Measurements from ENCODE around the gene P2RY14. TPM values are rescaled to one million over a fixed set of nuclear protein-coding genes. Genes with fewer than 3 reads are reported as not detected.

The P2RY14 gene
- total RNA-seq, 2 experiments from 2014 or later = 0.60 to 0.63 TPM

DNA sequence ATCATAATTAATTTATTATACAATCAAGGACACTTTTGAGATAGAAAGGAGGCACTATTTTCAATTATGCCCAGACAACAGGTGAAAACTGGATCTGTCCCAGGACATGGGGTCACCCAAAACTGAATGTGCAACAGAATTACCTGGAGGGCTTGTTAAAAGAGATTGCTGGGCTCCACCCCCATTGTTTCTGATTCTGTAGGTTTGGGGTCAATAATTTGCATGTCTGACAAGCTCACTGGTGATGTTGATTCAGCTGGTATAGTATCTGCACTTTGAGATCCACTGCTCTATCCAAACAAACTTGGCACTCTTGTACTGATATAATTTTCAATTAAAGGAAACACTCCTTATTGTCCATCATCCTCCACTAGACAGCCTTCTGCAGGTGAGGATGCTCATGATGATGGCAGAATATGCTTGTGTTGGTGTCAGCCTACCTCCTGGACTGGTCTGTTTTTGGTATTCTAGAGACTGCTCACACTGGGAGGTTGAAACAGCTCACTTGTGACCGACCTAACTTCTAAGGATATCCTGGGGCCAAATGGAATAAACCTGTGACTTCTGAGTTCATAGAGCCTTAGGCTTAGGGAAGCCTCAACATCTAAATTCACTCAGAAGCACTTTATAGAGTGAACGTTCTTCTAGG lies 2.2 kb downstream of the P2RY14 start:
- ChIA-PET CTCF (interaction anchor here (1.4 to 9.6 kb wide), 4 partner anchors 14 to 130 kb away, joined by 3 to 408 read pairs (median 94); no protein-coding TSS in a partner anchor), POLR2A (interaction anchor here (0.9 to 1.7 kb wide), 4 partner anchors 48 to 105 kb away, joined by 3 to 5 read pairs (median 4); no protein-coding TSS in a partner anchor)
- H3K36me3 Mint-ChIP-seq (ENCODE audit: low read depth) = peaks cover 3% of the 10 kb centered on the region
- DNase-seq = no peak
- H3K4me1 Mint-ChIP-seq (ENCODE audit: low read depth) = peaks cover 69% of the 10 kb centered on the region
- peak overlapping the region; percentile 76 for H3K27ac Mint-ChIP-seq
- H3K27me3 Mint-ChIP-seq (ENCODE audit: low read depth) = no peaks in the 10 kb centered on the region
- peak; percentile 21 for ATAC-seq
- H3K9me3 Mint-ChIP-seq (ENCODE audit: insufficient read depth) = no peaks in the 10 kb centered on the region
- H3K4me3 Mint-ChIP-seq = peak overlapping the region; percentile 59

- peaks cover 71% of the 10 kb centered on the region for H3K4me1 Mint-ChIP-seq (ENCODE audit: low read depth)
- no peak for DNase-seq
- H3K36me3 Mint-ChIP-seq (ENCODE audit: low read depth) = peaks cover 3% of the 10 kb centered on the region
- H3K27ac Mint-ChIP-seq = no peak overlapping the region
- H3K9me3 Mint-ChIP-seq (ENCODE audit: insufficient read depth) = no peaks in the 10 kb centered on the region
- no peaks in the 10 kb centered on the region for H3K27me3 Mint-ChIP-seq (ENCODE audit: low read depth)
- ChIA-PET CTCF (interaction anchor here (1.4 to 9.6 kb wide), 3 partner anchors 13 to 105 kb away, joined by 3 to 408 read pairs (median 185); no protein-coding TSS in a partner anchor), POLR2A (interaction anchor here (1.1 to 1.7 kb wide), 2 partner anchors 48 to 104 kb away, joined by 4 to 5 read pairs; no protein-coding TSS in a partner anchor)
- no peak for ATAC-seq
- no peak overlapping the region for H3K4me3 Mint-ChIP-seq
Measured at GRCh38 chr3:151275091-151275490, 3.3 kb downstream of the P2RY14 start.

DNA sequence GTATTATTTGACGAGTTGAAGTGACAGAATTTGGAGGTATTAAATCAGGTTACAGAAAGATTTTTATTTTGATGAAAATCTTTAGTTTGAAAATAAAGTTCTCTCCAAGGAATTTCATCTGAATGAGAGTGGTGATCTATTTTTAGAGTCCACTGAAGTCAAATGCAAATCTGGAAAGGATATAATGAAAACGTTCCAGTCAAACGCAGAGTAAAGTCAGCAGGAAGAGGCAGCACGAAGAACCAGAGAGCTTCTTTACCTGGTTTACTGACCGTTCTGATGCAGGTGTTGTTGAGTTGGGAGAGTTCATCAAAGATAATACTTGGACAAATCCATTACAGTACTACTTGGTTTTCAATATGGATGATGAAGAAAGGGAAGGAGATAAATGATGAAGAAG lies 8.7 kb downstream of the P2RY14 start:
- Mint-ChIP-seq H3K4me1 (ENCODE audit: low read depth) (peaks cover 59% of the 10 kb centered on the region), H3K9me3 (ENCODE audit: insufficient read depth) (peaks cover 5% of the 10 kb centered on the region), H3K36me3 (ENCODE audit: low read depth) (peaks cover 9% of the 10 kb centered on the region), H3K27ac (peak overlapping the region; percentile 31), H3K27me3 (ENCODE audit: low read depth) (no peaks in the 10 kb centered on the region), H3K4me3 (no peak overlapping the region)
- ATAC-seq = no peak
- no peak for DNase-seq
- POLR2A ChIA-PET = no interaction called here
- CTCF ChIA-PET = interaction anchor here (1.0 to 5.2 kb wide), 2 partner anchors 10 to 42 kb away, joined by 5 to 40 read pairs; partner anchors contain the start of gene P2RY14

GRCh38 chr3:151268267-151269235 lies 9.8 kb downstream of the P2RY14 start:
- Mint-ChIP-seq H3K27ac (peak overlapping the region; percentile 82), H3K9me3 (ENCODE audit: insufficient read depth) (peaks cover 5% of the 10 kb centered on the region), H3K27me3 (ENCODE audit: low read depth) (no peaks in the 10 kb centered on the region), H3K36me3 (ENCODE audit: low read depth) (peaks cover 9% of the 10 kb centered on the region), H3K4me1 (ENCODE audit: low read depth) (peaks cover 51% of the 10 kb centered on the region), H3K4me3 (peak overlapping the region; percentile 41)
- CTCF ChIA-PET = interaction anchor here (0.7 to 5.2 kb wide), 18 partner anchors 11 to 1454 kb away, joined by 3 to 62 read pairs (median 4); partner anchors contain the start of genes P2RY13 and P2RY14
- POLR2A ChIA-PET = interaction anchor here (0.7 to 1.2 kb wide), 6 partner anchors 10 to 992 kb away, joined by 3 to 6 read pairs (median 4); partner anchors contain the start of gene P2RY14
- ATAC-seq (peak; percentile 88), DNase-seq (peak; percentile 87)

GRCh38 chr3:151267066-151267465 lies 11.3 kb downstream of the P2RY14 start:
- Mint-ChIP-seq H3K4me3 (no peak overlapping the region), H3K9me3 (ENCODE audit: insufficient read depth) (peaks cover 5% of the 10 kb centered on the region), H3K27me3 (ENCODE audit: low read depth) (no peaks in the 10 kb centered on the region), H3K36me3 (ENCODE audit: low read depth) (peaks cover 6% of the 10 kb centered on the region), H3K27ac (no peak overlapping the region), H3K4me1 (ENCODE audit: low read depth) (peaks cover 49% of the 10 kb centered on the region)
- no peak for DNase-seq
- no peak for ATAC-seq
- ChIA-PET CTCF (interaction anchor here (0.9 to 5.2 kb wide), 11 partner anchors 12 to 110 kb away, joined by 3 to 62 read pairs (median 8); partner anchors contain the start of genes P2RY13 and P2RY14), POLR2A (no interaction called here)

DNA sequence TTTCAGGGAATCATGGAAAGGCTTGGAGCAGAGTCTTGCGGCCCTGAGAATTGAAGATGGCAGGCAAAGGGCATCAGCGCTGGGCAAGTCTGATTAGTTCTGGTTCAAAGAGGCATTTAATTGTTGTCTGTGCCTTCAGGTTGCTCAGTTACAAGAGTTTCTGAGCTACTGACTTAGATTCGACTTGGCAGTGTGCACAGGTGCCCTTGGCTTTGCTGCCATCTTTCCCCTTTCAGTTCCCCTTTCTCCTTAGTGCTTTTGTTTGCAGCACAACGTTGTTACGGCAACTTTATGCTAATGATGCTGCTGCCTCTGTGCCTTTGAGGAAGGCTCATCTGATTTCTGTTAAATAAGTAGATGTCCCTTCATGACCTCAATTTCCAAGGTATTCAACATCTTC lies 12.5 kb downstream of the P2RY14 start:
- H3K4me1 Mint-ChIP-seq (ENCODE audit: low read depth) = peaks cover 38% of the 10 kb centered on the region
- no peaks in the 10 kb centered on the region for H3K27me3 Mint-ChIP-seq (ENCODE audit: low read depth)
- DNase-seq = no peak
- POLR2A ChIA-PET = no interaction called here
- CTCF ChIA-PET = interaction anchor here (1.9 to 5.2 kb wide), 3 partner anchors 13 to 38 kb away, joined by 5 to 62 read pairs (median 40); partner anchors contain the start of gene P2RY14
- no peak overlapping the region for H3K27ac Mint-ChIP-seq
- H3K4me3 Mint-ChIP-seq = no peak overlapping the region
- H3K36me3 Mint-ChIP-seq (ENCODE audit: low read depth) = peaks cover 6% of the 10 kb centered on the region
- no peak for ATAC-seq
- peaks cover 5% of the 10 kb centered on the region for H3K9me3 Mint-ChIP-seq (ENCODE audit: insufficient read depth)

DNA sequence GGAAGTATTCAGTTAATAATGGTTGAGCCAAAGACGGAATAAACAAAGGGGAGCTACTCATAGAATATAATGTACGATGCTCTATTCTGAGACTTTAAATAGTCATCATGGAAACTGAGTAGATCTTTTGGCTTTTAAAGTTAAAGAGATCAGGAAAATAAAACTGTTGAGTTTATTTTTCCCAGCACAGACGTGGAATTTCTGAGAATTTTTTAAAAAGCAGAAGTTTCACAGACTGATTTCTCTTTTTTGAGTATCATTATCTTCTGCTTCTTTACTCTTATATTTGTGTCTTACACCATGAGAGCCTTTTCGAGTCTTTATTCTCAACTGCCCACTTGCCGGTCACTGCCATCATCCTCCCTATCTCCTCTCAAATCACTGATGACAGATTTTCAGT lies 13.2 kb downstream of the P2RY14 start:
- H3K27ac Mint-ChIP-seq = no peak overlapping the region
- no peak overlapping the region for H3K4me3 Mint-ChIP-seq
- H3K4me1 Mint-ChIP-seq (ENCODE audit: low read depth) = peaks cover 34% of the 10 kb centered on the region
- no peak for DNase-seq
- POLR2A ChIA-PET = no interaction called here
- H3K36me3 Mint-ChIP-seq (ENCODE audit: low read depth) = peaks cover 6% of the 10 kb centered on the region
- H3K27me3 Mint-ChIP-seq (ENCODE audit: low read depth) = no peaks in the 10 kb centered on the region
- CTCF ChIA-PET = interaction anchor here (1.3 to 5.2 kb wide), 4 partner anchors 14 to 37 kb away, joined by 3 to 40 read pairs (median 4); partner anchors contain the start of gene P2RY14
- ATAC-seq = no peak
- H3K9me3 Mint-ChIP-seq (ENCODE audit: insufficient read depth) = peaks cover 5% of the 10 kb centered on the region

- CTCF ChIA-PET = interaction anchor here (1.3 to 2.5 kb wide), 6 partner anchors 10 to 97 kb away, joined by 3 to 9 read pairs (median 4); no protein-coding TSS in a partner anchor
- H3K9me3 Mint-ChIP-seq (ENCODE audit: insufficient read depth) = peaks cover 4% of the 10 kb centered on the region
- peaks cover 6% of the 10 kb centered on the region for H3K36me3 Mint-ChIP-seq (ENCODE audit: low read depth)
- peaks cover 29% of the 10 kb centered on the region for H3K4me1 Mint-ChIP-seq (ENCODE audit: low read depth)
- POLR2A ChIA-PET = no interaction called here
- DNase-seq (no peak), ATAC-seq (no peak)
- H3K27me3 Mint-ChIP-seq (ENCODE audit: low read depth) = no peaks in the 10 kb centered on the region
- no peak overlapping the region for H3K27ac Mint-ChIP-seq
- no peak overlapping the region for H3K4me3 Mint-ChIP-seq
Measured at GRCh38 chr3:151264605-151265004, 13.7 kb downstream of the P2RY14 start.

DNA sequence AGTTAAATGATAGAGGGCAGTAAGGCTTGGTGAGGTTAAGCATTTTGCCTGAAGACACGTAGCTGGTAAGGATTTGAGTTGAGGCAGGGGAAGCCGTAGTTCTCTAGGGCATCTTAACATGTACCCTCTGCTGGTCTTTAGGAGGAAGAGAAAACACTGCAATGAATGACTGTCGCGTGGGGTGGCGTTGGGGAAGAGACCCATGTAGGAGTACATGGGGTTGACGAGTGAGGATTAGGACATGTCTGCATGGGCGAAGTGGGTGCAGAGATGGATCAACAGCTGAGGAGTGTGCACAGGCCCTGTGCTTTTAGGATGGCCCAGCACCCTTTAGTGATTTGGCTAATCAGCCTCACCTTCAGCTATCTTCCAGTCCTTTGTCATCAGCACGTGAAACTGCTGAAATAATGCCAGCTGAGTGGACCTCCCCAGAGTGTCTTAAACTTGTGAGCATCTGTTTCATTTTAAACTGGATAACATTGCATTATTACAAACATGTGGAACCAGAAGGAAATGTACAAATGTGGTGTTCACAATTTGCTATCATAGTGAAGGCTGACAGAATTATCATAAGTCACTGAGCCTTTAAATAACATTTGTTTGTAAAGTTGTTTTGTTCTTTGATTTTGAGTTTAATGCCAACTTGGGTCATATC lies 15.3 kb downstream of the P2RY14 start:
- Mint-ChIP-seq H3K9me3 (ENCODE audit: insufficient read depth) (no peaks in the 10 kb centered on the region), H3K4me1 (ENCODE audit: low read depth) (peaks cover 14% of the 10 kb centered on the region), H3K27ac (no peak overlapping the region), H3K27me3 (ENCODE audit: low read depth) (peaks cover 6% of the 10 kb centered on the region), H3K36me3 (ENCODE audit: low read depth) (peaks cover 4% of the 10 kb centered on the region), H3K4me3 (no peak overlapping the region)
- DNase-seq (no peak), ATAC-seq (no peak)
- ChIA-PET CTCF (interaction anchor here (1.5 to 2.5 kb wide), 3 partner anchors 9 to 95 kb away, joined by 4 to 9 read pairs (median 4); no protein-coding TSS in a partner anchor), POLR2A (no interaction called here)

GRCh38 chr3:151259664-151260063 lies 18.7 kb downstream of the P2RY14 start:
- peaks cover 15% of the 10 kb centered on the region for H3K27me3 Mint-ChIP-seq (ENCODE audit: low read depth)

GRCh38 chr3:151256749-151257148 lies 21.6 kb downstream of the P2RY14 start:
- no peak for ATAC-seq
- ChIA-PET CTCF (interaction anchor here (1.1 to 1.9 kb wide), 5 partner anchors 28 to 89 kb away, joined by 3 to 6 read pairs (median 4); no protein-coding TSS in a partner anchor), POLR2A (no interaction called here)
- Mint-ChIP-seq H3K27ac (no peak overlapping the region), H3K4me1 (ENCODE audit: low read depth) (no peaks in the 10 kb centered on the region), H3K9me3 (ENCODE audit: insufficient read depth) (no peaks in the 10 kb centered on the region), H3K36me3 (ENCODE audit: low read depth) (no peaks in the 10 kb centered on the region), H3K4me3 (no peak overlapping the region), H3K27me3 (ENCODE audit: low read depth) (peaks cover 16% of the 10 kb centered on the region)
- no peak for DNase-seq

More at GRCh38 chr3:151259664-151260063, 18.7 kb downstream of the P2RY14 start:
- H3K36me3 Mint-ChIP-seq (ENCODE audit: low read depth) = no peaks in the 10 kb centered on the region
- ATAC-seq (no peak), DNase-seq (no peak)
- ChIA-PET POLR2A (no interaction called here), CTCF (interaction anchor here (1.2 to 2.4 kb wide), 3 partner anchors 23 to 92 kb away, joined by 4 to 11 read pairs (median 4); no protein-coding TSS in a partner anchor)
- no peak overlapping the region for H3K27ac Mint-ChIP-seq
- no peaks in the 10 kb centered on the region for H3K4me1 Mint-ChIP-seq (ENCODE audit: low read depth)
- H3K4me3 Mint-ChIP-seq = no peak overlapping the region
- no peaks in the 10 kb centered on the region for H3K9me3 Mint-ChIP-seq (ENCODE audit: insufficient read depth)
